ENCODE data around the gene CREB3L2.

DNA sequence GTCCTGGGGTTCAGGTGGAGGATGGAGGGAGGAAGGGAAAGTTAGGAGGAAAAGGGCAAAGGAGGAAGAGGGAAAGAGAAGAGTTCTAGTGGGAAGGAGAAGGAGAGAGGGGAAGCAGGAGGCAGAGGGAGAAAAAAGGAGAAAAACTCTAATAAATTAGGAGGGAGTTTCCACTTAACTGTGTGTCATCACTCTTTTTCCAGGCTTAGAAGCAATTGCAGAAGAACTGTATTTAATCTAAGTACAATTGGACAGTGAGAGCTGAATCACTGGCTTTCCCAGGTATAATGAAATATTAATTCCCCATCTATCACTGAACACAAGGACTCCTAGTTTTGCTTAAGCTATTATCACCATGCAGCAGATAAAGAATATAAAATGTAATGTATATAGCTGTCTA, 76.8 kb downstream of the CREB3L2 start:
- TF ChIP-seq CTCF (conservative IDR thresholded peaks at IDR 0.05; ENCODE audit: low read length) (no peak), EZH2phosphoT487 (IDR thresholded peaks at IDR 0.05; ENCODE audit: borderline replicate concordance, low read depth, low read length) (no peak)

All from OCI-LY7 (cell line).